ENCODE measurements around the gene LILRA6.
A peak's percentile ranks its signal among the peaks of the same experiment; 100 is the strongest.
"Not testable (repeated sequence)": the region's sequence is repeated elsewhere in the genome, so short reads cannot be mapped to it uniquely, and the experiment has no call there.

Gene LILRA6

DNA sequence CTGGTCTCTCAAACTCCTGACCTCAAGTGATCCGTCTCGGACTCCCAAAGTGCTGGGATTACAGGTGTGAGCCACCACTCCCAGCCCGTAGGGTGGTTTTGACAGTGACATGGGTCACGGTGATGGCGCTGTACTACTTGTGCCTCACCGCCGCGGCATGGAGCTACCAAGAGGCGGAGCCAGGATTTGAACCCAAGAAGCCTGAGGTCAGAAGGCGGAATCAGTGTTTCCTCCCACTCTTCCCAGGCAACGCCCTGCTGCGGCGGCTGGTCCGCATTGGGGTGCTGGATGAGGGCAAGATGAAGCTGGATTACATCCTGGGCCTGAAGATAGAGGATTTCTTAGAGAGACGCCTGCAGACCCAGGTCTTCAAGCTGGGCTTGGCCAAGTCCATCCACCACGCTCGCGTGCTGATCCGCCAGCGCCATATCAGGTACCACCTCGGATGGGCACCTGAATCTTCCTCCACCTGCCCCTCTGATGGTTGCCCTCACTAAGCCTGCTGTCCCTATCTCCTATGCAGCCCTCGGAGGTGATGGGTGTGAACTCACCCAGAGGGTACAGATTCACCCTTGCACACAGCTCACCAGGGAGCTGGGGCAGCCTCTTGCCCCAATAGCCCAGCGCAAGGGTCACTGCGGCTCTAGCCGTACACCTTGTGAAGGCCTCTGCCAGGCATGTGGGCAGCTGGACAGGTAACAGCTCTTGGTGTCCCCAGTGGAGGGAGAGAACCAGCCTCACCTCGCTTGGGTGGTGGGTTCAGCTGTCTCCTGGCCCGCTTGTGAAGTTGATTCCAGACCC, 36.4 kb downstream of the LILRA6 start:
- no peak for DNase-seq

GRCh38 chr19:54204767-54205468, 37.7 kb downstream of the LILRA6 start:
- DNase-seq = no peak

GRCh38 chr19:54203151-54203611, 39.4 kb downstream of the LILRA6 start:
- DNase-seq = peak; percentile 30

DNA sequence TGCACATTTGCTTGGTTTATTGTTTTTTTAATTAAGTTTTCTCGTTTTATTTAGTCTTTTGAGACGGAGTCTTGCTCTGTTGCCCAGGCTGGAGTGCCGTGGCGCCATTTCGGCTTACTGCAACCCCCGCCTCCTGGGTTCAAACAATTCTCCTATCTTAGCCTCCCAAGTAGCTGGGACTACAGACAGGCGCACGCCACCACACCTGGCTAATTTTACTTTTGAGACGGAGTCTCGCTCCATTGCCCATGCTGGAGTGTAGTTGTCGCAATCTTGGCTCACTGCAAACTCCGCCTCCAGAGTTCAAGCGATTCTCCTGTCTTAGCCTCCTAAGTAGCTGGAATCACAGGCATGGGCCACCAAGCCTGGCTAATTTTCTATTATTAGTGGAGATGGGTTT, 40.6 kb downstream of the LILRA6 start:
- no peak for DNase-seq

DNA sequence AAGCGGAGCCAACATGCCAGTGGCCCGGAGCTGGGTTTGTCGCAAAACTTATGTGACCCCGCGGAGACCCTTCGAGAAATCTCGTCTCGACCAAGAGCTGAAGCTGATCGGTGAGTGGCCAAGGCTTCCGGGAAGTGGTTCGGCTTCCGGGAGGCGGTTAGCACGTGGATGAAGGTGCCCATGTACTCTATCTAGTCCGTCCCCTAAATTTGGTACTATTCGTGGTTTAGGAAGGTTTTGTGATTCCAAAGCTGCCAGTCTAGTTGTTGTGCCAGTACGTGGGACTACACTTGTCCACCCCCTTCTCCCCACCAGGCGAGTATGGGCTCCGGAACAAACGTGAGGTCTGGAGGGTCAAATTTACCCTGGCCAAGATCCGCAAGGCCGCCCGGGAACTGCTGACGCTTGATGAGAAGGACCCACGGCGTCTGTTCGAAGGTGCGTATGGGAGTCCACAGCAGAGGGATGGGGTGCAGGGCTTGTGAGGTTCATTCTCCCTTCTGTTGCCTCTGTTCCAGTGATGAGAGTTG, 41.4 kb downstream of the LILRA6 start:
- no peak for DNase-seq

- no peak for DNase-seq
These were observed 43.2 kb downstream of the LILRA6 start for GRCh38 chr19:54199401-54199800.

- no peak for DNase-seq
These were observed 45.5 kb downstream of the LILRA6 start for GRCh38 chr19:54197121-54197520.

- DNase-seq = no peak
These were observed 46.1 kb downstream of the LILRA6 start for GRCh38 chr19:54196536-54196935.

GRCh38 chr19:54194463-54194862, 48.1 kb downstream of the LILRA6 start:
- DNase-seq = not testable (repeated sequence)

DNA sequence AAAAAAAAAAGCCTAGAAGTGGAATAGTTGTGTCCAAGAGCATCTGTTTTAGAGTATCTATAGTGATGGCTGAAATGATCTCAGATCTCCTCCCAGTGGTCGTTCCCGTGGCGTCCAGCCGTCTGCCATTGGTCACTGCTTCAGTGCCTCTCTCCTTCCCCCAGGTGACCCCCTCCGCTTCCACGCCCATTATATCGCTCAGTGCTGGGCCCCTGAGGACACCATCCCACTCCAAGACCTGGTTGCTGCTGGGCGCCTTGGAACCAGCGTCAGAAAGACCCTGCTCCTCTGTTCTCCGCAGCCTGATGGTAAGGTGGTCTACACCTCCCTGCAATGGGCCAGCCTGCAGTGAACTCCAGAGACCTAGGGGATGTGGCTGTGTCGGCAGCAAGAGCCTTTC, 49.6 kb downstream of the LILRA6 start:
- no peak for DNase-seq

DNA sequence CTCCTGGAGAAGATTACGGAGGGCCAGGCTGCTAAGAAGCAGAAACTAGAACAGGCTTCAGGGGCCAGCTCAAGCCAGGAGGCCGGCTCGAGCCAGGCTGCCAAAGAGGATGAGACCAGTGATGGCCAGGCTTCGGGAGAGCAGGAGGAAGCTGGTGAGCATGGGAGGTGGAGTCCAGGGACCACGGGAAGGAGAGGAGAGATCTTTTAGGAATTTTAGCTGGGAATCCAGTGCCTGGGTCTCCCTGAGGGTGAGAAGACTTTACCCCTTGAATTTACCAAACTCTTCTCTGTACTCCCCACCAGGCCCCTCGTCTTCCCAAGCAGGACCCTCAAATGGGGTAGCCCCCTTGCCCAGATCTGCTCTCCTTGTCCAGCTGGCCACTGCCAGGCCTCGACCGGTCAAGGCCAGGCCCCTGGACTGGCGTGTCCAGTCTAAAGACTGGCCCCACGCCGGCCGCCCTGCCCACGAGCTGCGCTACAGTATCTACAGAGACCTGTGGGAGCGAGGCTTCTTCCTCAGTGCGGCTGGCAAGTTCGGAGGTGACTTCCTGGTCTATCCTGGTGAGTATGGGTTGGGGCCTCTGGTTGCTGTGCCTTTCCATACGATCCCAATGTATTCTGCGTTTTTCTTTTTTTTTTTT, 50.7 kb downstream of the LILRA6 start:
- no peak for DNase-seq

DNA sequence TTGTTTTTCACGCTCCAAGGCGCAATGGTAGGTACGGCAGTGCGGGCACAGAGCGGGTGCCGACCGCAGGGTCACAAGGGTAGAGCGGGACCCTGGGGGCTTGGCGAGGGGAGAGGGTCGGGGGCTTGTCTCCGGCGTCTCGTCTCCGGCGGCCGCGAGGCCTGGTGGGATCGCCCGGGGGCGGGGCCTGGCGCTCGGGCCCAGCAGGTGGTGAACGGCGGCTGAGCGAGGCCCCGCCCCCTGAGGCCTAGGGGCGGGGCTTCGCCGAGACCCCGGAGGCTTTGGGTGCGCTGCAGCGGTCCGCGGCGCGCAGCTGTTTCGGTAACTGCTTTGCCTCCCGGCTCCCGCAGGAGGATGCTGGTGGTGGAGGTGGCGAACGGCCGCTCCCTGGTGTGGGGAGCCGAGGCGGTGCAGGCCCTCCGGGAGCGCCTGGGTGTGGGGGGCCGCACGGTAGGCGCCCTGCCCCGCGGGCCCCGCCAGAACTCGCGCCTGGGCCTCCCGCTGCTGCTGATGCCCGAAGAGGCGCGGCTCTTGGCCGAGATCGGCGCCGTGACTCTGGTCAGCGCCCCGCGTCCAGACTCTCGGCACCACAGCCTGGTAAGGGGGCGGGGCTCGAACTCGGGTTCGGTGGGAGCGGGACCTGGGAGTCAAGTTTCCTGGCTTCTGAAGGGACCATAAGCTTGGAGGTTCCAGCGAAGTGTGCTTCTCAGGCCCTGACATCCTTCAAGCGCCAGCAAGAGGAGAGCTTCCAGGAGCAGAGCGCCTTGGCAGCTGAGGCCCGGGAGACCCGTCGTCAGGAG, 51.4 kb downstream of the LILRA6 start, which contains the start of gene TSEN34:
Gene TSEN34, plus strand, starts transcription at position 298 of the 800 bp plus-strand sequence. Its CDS starts 57 bp downstream, at position 355.
- DNase-seq = peak; percentile 86

DNA sequence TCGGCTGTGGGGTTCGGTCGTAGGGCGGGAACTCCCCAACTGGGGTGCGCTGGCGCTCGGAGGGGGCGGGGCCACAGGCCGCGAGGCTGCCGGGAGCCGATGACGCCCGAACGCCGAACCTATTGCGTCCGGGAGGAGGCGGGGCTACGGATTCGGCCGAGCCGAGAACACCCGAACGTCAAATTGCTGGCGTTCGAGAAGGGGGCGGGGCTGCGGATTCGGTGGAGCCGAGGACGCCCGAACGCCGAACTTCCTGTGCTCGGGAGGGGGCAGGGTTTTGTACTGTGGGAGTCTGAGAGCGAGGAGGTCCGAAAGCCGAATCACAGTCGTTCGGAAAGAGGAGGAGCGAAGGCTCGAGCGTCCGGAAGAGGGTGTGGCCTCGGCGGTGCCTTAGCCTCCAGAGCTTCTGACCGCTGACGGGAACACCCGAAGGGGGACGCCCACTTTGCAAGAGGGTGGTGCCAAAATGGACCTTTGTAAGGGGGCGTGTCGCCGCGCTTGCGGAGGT, 52.0 kb downstream of the LILRA6 start:
- peak; percentile 99 for DNase-seq

- DNase-seq = peak; percentile 100
These were observed 52.7 kb downstream of the LILRA6 start for GRCh38 chr19:54189735-54190502.

DNA sequence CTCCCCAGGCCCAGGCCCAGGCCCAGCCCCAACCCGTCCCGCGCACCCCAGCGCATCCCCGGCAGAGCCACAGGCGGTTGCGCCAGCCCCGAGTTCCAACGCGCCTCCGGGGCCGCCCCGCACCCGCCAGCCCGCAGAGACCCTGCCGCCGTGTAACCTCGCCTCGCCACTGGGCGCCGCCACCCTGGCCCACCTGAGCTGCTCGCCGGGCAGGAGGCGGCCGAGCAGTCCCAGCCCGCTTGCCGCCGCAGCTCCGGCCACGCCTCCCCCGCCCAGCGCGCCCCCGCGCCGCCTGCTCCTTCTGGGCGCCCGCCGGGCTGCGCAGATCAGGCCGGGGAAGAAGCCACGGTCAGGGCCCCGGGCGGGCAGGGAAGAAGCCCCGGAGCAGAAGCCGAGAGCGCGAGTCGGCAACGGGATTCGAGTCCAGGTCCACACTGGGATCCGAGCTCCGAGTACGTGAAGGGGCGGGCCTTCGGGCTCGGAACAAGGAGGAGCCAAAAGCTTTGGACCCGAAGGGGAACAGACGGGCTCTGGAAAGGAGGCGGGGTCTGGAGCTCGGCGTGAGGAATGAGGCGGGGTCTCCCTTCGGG, 53.4 kb downstream of the LILRA6 start, which contains the start of gene MBOAT7:
Gene MBOAT7, minus strand, starts transcription at position 436 of the 590 bp plus-strand sequence. CDS start 1,072 bp downstream, outside the sequence.
- no peak for DNase-seq

GRCh38 chr19:54188215-54188871, 54.2 kb downstream of the LILRA6 start:
- peak; percentile 82 for DNase-seq

- no peak for DNase-seq
These were observed 55.6 kb downstream of the LILRA6 start for GRCh38 chr19:54186934-54187381.

All from hematopoietic multipotent progenitor cell treated with erythropoietin and hydrocortisone succinate and interleukin-3 and kit ligand, for 8 days (in vitro differentiated cells).